Naive thymus-derived CD4-positive, alpha-beta T cell (primary cell): ENCODE data around the gene ARFGAP1. TPM values are rescaled to one million over a fixed set of nuclear protein-coding genes. Genes with fewer than 3 reads are reported as not detected.

ENCODE experiments used
- ATAC-seq: fragments of 150-1000 bp; cut with Tn5 transposase; 2 replicates; pipeline ENCODE4 v1.10.0; 2021; ENCODE audit warnings: mild to moderate bottlenecking, moderate library complexity
- CTCF ChIA-PET: fragments of 350-600 bp; sonication (Branson Sonifier 250); formaldehyde crosslinking; loops from one replicate; lab custom pipeline; 2021; ENCODE audit warnings: antibody characterized with exemption; lab: Charles Lee
- POLR2A ChIA-PET: fragments of 350-600 bp; sonication (Branson Sonifier 250); formaldehyde crosslinking; loops from one replicate; lab custom pipeline; 2021; ENCODE audit warnings: antibody characterized with exemption, inconsistent platforms; lab: Charles Lee
- DNase-seq, 9 donors: peaks; one replicate each; pipeline versions ENCODE4 v3.0.0 to v3.0.0-alpha.2; 2020 to 2022; ENCODE audit warnings: mixed read lengths in 1 of 9
- H3K27ac ChIP-seq: one replicate; pipeline ENCODE4 v1.7.0; 2013; ENCODE audit warnings: mild to moderate bottlenecking, low read depth, low read length, moderate library complexity
- H3K27me3 ChIP-seq, 2 donors: one replicate each; pipeline ENCODE4 v1.7.0; 2013; ENCODE audit warnings: low read length in 2 of 2, mild to moderate bottlenecking in 2 of 2, moderate library complexity in 2 of 2; ENCODE audit not compliant: control insufficient read depth in 2 of 2, insufficient read depth in 2 of 2
- H3K36me3 ChIP-seq, 3 experiments: 1 replicate in 2 of 3; 2 replicates in 1 of 3; pipeline ENCODE4 v1.7.0; 2013; ENCODE audit warnings: low read length in 3 of 3, mild to moderate bottlenecking in 3 of 3, moderate library complexity in 1 of 3; ENCODE audit not compliant: insufficient read depth in 3 of 3, control insufficient read depth in 2 of 3
- H3K4me1 ChIP-seq, 2 donors: one replicate each; pipeline ENCODE4 v1.7.0; 2013; ENCODE audit warnings: low read length in 2 of 2, mild to moderate bottlenecking in 2 of 2, moderate library complexity in 1 of 2; ENCODE audit not compliant: control insufficient read depth in 2 of 2, insufficient read depth in 2 of 2
- H3K4me3 ChIP-seq: 2 replicates; pipeline ENCODE4 v1.7.0; 2013; ENCODE audit warnings: mild to moderate bottlenecking, low read length
- H3K9me3 ChIP-seq, 3 experiments: 1 replicate in 2 of 3; 2 replicates in 1 of 3; pipeline ENCODE4 v1.7.0; 2013; ENCODE audit warnings: low read length in 3 of 3; ENCODE audit not compliant: control insufficient read depth in 2 of 3
- H3K27ac Mint-ChIP-seq, 9 donors: one replicate each; pipeline ENCODE4 v1.8.0; 2020 to 2022; ENCODE audit warnings: mixed read lengths in 9 of 9, mild to moderate bottlenecking in 8 of 9, moderate library complexity in 5 of 9, inconsistent platforms in 2 of 9
- H3K27me3 Mint-ChIP-seq, 5 donors: one replicate each; pipeline ENCODE4 v1.8.0; 2021 to 2022; ENCODE audit warnings: mixed read lengths in 5 of 5, mild to moderate bottlenecking in 1 of 5
- H3K36me3 Mint-ChIP-seq, 5 donors: one replicate each; pipeline ENCODE4 v1.8.0; 2020 to 2022; ENCODE audit warnings: mixed read lengths in 5 of 5, mild to moderate bottlenecking in 3 of 5, inconsistent platforms in 1 of 5
- H3K4me1 Mint-ChIP-seq, 7 donors: one replicate each; pipeline ENCODE4 v1.8.0; 2020 to 2022; ENCODE audit warnings: mixed read lengths in 7 of 7, mild to moderate bottlenecking in 3 of 7, inconsistent platforms in 1 of 7
- H3K4me3 Mint-ChIP-seq, 10 donors: one replicate each; pipeline ENCODE4 v1.8.0; 2020 to 2022; ENCODE audit warnings: mild to moderate bottlenecking in 10 of 10, mixed read lengths in 10 of 10, moderate library complexity in 6 of 10, inconsistent platforms in 2 of 10
- H3K9me3 Mint-ChIP-seq, 11 donors: one replicate each; pipeline ENCODE4 v1.8.0; 2020 to 2022; ENCODE audit warnings: mixed read lengths in 11 of 11, mild to moderate bottlenecking in 4 of 11, inconsistent platforms in 1 of 11, moderate library complexity in 1 of 11
- intact Hi-C, 2 donors: fragments of 100-400 bp; cut with micrococcal nuclease; formaldehyde crosslinking; loops; one replicate each; pipeline ENCODE4 v1.15.1; 2023
- polyA plus RNA-seq, 2 donors: library from polyadenylated mRNA; unstranded; fragments of 300-500 nt; fragmentation: Illumina TruSeq; gene quantifications; one replicate each; pipeline ENCODE4 v1.2.3, GENCODE V29; 2021
- total RNA-seq, 6 experiments: library from RNA in 5 of 6; stranded (reverse) in 5 of 6; gene quantifications; 1 replicate in 5 of 6; 2 replicates in 1 of 6; pipeline ENCODE4 v1.2.3 and lab custom pipeline; 2021 to 2026

ARFGAP1 gene
- total and polyA plus RNA-seq, 7 experiments from 2014 or later: 15.9 to 119 (median 105) TPM

DNA sequence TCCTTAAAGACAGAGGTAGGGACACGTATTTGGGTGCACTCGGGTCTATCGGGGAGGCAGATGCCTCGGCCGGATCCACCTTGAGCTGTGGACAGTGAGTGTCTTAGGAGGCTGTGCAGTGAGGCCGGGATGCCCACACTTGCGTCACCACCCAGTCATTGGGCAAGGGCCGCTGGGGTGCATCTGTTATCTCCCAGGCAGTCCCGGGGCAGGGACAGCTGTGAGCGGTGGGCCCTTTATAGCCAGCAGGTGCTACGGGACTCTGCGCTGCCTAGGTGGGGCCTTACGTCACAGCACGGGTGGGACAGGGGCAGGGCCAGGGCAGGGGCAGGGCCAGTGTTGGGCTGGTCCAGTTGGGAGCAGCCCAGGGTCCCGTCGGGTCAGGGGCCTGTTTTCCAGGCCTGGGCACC is 19.7 kb downstream of the ARFGAP1 start:
- no peak overlapping the region for H3K27ac Mint-ChIP-seq
- DNase-seq (no peak), ATAC-seq (no peak)
- no peaks in the 10 kb centered on the region for H3K9me3 Mint-ChIP-seq
- H3K4me1 Mint-ChIP-seq: peaks cover 5 to 15% (median 9%) of the 10 kb centered on the region in 7 donors
- intact Hi-C loops: no loop called here
- peaks cover 0 to 9% (median 0%) of the 10 kb centered on the region in 5 donors for H3K27me3 Mint-ChIP-seq
- H3K4me3 Mint-ChIP-seq: no peak overlapping the region
- H3K27ac ChIP-seq: no peak overlapping the region
- ChIA-PET POLR2A (no interaction called here), CTCF (no interaction called here)
- no peaks in the 10 kb centered on the region for H3K27me3 ChIP-seq
- peaks cover 0 to 8% (median 0%) of the 10 kb centered on the region in 5 donors for H3K36me3 Mint-ChIP-seq
- peaks cover 0 to 7% of the 10 kb centered on the region in 2 donors for H3K4me1 ChIP-seq
- no peak overlapping the region for H3K4me3 ChIP-seq
- H3K36me3 ChIP-seq: peaks cover 0 to 18% (median 0%) of the 10 kb centered on the region in 3 experiments
- H3K9me3 ChIP-seq: no peaks in the 10 kb centered on the region

- no peak within 1 kb of the TSS for H3K4me3 ChIP-seq
- intact Hi-C loops: no loop called here
- no peak within 1 kb of the TSS for H3K27ac ChIP-seq
- POLR2A ChIA-PET: no interaction called here
- H3K27me3 ChIP-seq: no peaks in the 10 kb centered on the region
- no peak within 1 kb of the TSS for H3K4me3 Mint-ChIP-seq
- no peaks in the 10 kb centered on the region for H3K9me3 Mint-ChIP-seq
- H3K36me3 Mint-ChIP-seq: peaks cover 0 to 8% (median 0%) of the 10 kb centered on the region in 5 donors
- CTCF ChIA-PET: no interaction called here
- H3K4me1 ChIP-seq: peaks cover 0 to 7% of the 10 kb centered on the region in 2 donors
- no peak within 1 kb of the TSS for H3K27ac Mint-ChIP-seq
- peaks cover 0 to 12% (median 0%) of the 10 kb centered on the region in 3 experiments for H3K36me3 ChIP-seq
- DNase-seq: no peak
- H3K4me1 Mint-ChIP-seq: peaks cover 5 to 15% (median 9%) of the 10 kb centered on the region in 7 donors
- peaks cover 0 to 9% (median 0%) of the 10 kb centered on the region in 5 donors for H3K27me3 Mint-ChIP-seq
- H3K9me3 ChIP-seq: no peaks in the 10 kb centered on the region
- ATAC-seq: no peak
These were observed 20.3 kb downstream of the ARFGAP1 start, which contains the start of gene COL20A1 for GRCh38 chr20:63292904-63293303. Gene COL20A1, plus strand, starts transcription at chr20:63293186. Its CDS starts 1,922 bp downstream, at chr20:63295108.

GRCh38 chr20:63293456-63293855 is 20.8 kb downstream of the ARFGAP1 start:
- H3K36me3 ChIP-seq: peaks cover 0 to 7% (median 0%) of the 10 kb centered on the region in 3 experiments
- Mint-ChIP-seq H3K27me3 (peaks cover 0 to 9% (median 3%) of the 10 kb centered on the region in 5 donors), H3K36me3 (peaks cover 0 to 5% (median 0%) of the 10 kb centered on the region in 5 donors), H3K4me3 (no peak overlapping the region), H3K27ac (no peak overlapping the region), H3K4me1 (peaks cover 5 to 15% (median 9%) of the 10 kb centered on the region in 7 donors), H3K9me3 (no peaks in the 10 kb centered on the region)
- intact Hi-C loops: no loop called here
- ChIA-PET CTCF (no interaction called here), POLR2A (no interaction called here)
- H3K27ac ChIP-seq: no peak overlapping the region
- no peaks in the 10 kb centered on the region for H3K9me3 ChIP-seq
- H3K27me3 ChIP-seq: no peaks in the 10 kb centered on the region
- ATAC-seq (no peak), DNase-seq (no peak)
- H3K4me1 ChIP-seq: peaks cover 0 to 7% of the 10 kb centered on the region in 2 donors
- no peak overlapping the region for H3K4me3 ChIP-seq

DNA sequence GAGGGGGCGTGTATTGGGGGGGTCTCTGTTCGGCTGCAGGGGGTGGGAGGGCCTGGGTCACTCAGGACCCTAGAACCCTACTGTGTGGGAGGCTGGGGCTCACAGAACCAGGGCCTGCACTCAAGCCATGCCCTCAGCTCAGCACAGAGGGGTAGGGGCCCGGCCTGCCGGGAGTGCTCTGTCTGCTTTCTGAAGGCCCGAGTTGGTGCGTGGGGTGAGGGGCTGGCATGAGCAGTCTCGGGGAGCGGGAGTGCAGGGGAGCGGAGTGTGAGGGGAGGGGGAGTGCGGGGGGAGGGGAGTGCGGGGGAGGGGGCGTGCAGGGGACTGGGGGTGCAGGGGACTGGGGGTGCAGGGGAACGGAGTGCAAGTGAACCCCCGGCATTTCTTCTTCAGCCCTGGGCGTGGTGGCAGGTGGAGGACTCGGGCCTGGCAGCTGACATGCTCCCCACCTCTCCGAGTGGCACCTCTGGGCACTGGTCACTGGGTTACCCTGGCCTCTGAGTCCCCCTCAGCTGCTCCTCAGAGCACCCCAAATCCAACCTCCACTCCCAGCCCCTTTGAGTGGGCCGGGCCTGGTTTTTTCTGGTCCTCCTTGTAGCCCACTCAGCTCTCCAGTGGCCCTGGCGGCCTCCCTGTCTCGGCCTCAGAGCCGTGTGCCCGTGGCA is 21.4 kb downstream of the ARFGAP1 start:
- peaks cover 5 to 15% (median 9%) of the 10 kb centered on the region in 7 donors for H3K4me1 Mint-ChIP-seq
- Histone ChIP-seq H3K4me1 (peaks cover 0 to 7% of the 10 kb centered on the region in 2 donors), H3K36me3 (peaks cover 0 to 1% (median 0%) of the 10 kb centered on the region in 3 experiments), H3K27me3 (no peaks in the 10 kb centered on the region), H3K27ac (no peak overlapping the region), H3K9me3 (no peaks in the 10 kb centered on the region), H3K4me3 (no peak overlapping the region)
- H3K4me3 Mint-ChIP-seq: no peak overlapping the region
- DNase-seq: no peak
- intact Hi-C loops: no loop called here
- peaks cover 0 to under 1% (median 0%) of the 10 kb centered on the region in 11 donors for H3K9me3 Mint-ChIP-seq
- H3K27ac Mint-ChIP-seq: no peak overlapping the region
- peaks cover 2 to 12% (median 6%) of the 10 kb centered on the region in 5 donors for H3K27me3 Mint-ChIP-seq
- H3K36me3 Mint-ChIP-seq: peaks cover 0 to under 1% (median 0%) of the 10 kb centered on the region in 5 donors
- ChIA-PET CTCF (interaction anchor here (1.2 kb wide), 1 partner anchor 9 kb away, joined by 3 read pairs; no protein-coding TSS in a partner anchor), POLR2A (no interaction called here)
- no peak for ATAC-seq

- Mint-ChIP-seq H3K4me1 (peaks cover 5 to 15% (median 9%) of the 10 kb centered on the region in 7 donors), H3K9me3 (peaks cover 0 to 3% (median 0%) of the 10 kb centered on the region in 11 donors), H3K27ac (no peak overlapping the region), H3K27me3 (peaks cover 8 to 17% (median 9%) of the 10 kb centered on the region in 5 donors), H3K4me3 (peak overlapping the region in 1 of 10 donors; percentile 28), H3K36me3 (peaks cover 0 to 3% (median 0%) of the 10 kb centered on the region in 5 donors)
- Histone ChIP-seq H3K4me3 (no peak overlapping the region), H3K9me3 (no peaks in the 10 kb centered on the region), H3K27ac (no peak overlapping the region), H3K4me1 (peaks cover 0 to 7% of the 10 kb centered on the region in 2 donors), H3K27me3 (no peaks in the 10 kb centered on the region), H3K36me3 (no peaks in the 10 kb centered on the region)
- POLR2A ChIA-PET: interaction anchor here (2.0 kb wide), 1 partner anchor 10 kb away, joined by 5 read pairs; no protein-coding TSS in a partner anchor
- intact Hi-C loops: no loop called here
- ATAC-seq: no peak
- CTCF ChIA-PET: interaction anchor here (1.2 kb wide), 1 partner anchor 10 kb away, joined by 3 read pairs; no protein-coding TSS in a partner anchor
- DNase-seq: no peak
These were observed 21.9 kb downstream of the ARFGAP1 start for GRCh38 chr20:63294536-63294900.

GRCh38 chr20:63295018-63295417 is 22.4 kb downstream of the ARFGAP1 start:
- ATAC-seq: no peak
- ChIA-PET CTCF (interaction anchor here (1.2 kb wide), 1 partner anchor 10 kb away, joined by 3 read pairs; no protein-coding TSS in a partner anchor), POLR2A (interaction anchor here (2.0 kb wide), 1 partner anchor 11 kb away, joined by 5 read pairs; no protein-coding TSS in a partner anchor)
- H3K4me3 ChIP-seq: no peak overlapping the region
- intact Hi-C loops: no loop called here
- H3K36me3 Mint-ChIP-seq: peaks cover 0 to 3% (median 0%) of the 10 kb centered on the region in 5 donors
- H3K27me3 ChIP-seq: no peaks in the 10 kb centered on the region
- H3K4me1 Mint-ChIP-seq: peaks cover 5 to 15% (median 9%) of the 10 kb centered on the region in 7 donors
- H3K27ac ChIP-seq: no peak overlapping the region
- DNase-seq: no peak
- H3K36me3 ChIP-seq: no peaks in the 10 kb centered on the region
- peaks cover 0 to 3% (median 0%) of the 10 kb centered on the region in 11 donors for H3K9me3 Mint-ChIP-seq
- H3K27me3 Mint-ChIP-seq: peaks cover 8 to 17% (median 9%) of the 10 kb centered on the region in 5 donors
- peak overlapping the region in 3 of 10 donors; percentile 30 to 57 (median 34) for H3K4me3 Mint-ChIP-seq
- peaks cover 0 to 7% of the 10 kb centered on the region in 2 donors for H3K4me1 ChIP-seq
- no peaks in the 10 kb centered on the region for H3K9me3 ChIP-seq
- peak overlapping the region in 2 of 9 donors; percentile 40 to 66 for H3K27ac Mint-ChIP-seq
